Ovary (tissue), 9 donors: ENCODE data around the gene S100A5. TPM values are rescaled to one million over a fixed set of nuclear protein-coding genes. Genes with fewer than 3 reads are reported as not detected.

Source experiments
- DNase-seq, 5 donors: peaks; one replicate each; pipeline ENCODE4 v3.0.0-alpha.2; 2019 to 2020
- H3K27ac ChIP-seq, 2 donors: fragments of 200-600 bp; one replicate each; pipeline versions ENCODE4 v1.5.1 to v1.8.0; 2019 to 2022
- H3K27me3 ChIP-seq: fragments of 200-600 bp; one replicate; pipeline ENCODE4 v1.8.0; 2022
- H3K36me3 ChIP-seq: fragments of 200-600 bp; sonication (generic); one replicate; pipeline ENCODE4 v1.5.1; 2019
- H3K4me1 ChIP-seq: one replicate; pipeline ENCODE4 v1.8.1; 2013; ENCODE audit warnings: mild to moderate bottlenecking, moderate library complexity; ENCODE audit not compliant: insufficient read depth
- H3K4me3 ChIP-seq: fragments of 200-600 bp; sonication (generic); one replicate; pipeline ENCODE4 v1.5.1; 2017
- H3K9me3 ChIP-seq, 2 donors: fragments of 200-600 bp in 1 of 2; sonication (generic) in 1 of 2; one replicate each; pipeline versions ENCODE4 v1.5.1 to v1.8.1; 2013 to 2019; ENCODE audit warnings: mild to moderate bottlenecking in 1 of 2, moderate library complexity in 1 of 2
- EP300 ChIP-seq: sonication (generic); formaldehyde crosslinking; IDR thresholded peaks from one replicate; pipeline ENCODE4 v1.6.1; 2017; ENCODE audit warnings: antibody characterized with exemption
- POLR2A ChIP-seq: fragments of 450-650 bp; IDR thresholded peaks from one replicate; pipeline ENCODE4 v1.6.1; 2017; ENCODE audit warnings: antibody characterized with exemption, mild to moderate bottlenecking, moderate library complexity
- WGBS, 3 donors: extraction: QIAGEN DNeasy Blood & Tissue Kit in 1 of 3; methylation state at CpG; one replicate each; pipeline versions ENCODE4 v1.1.5 to v1.1.7; 2013 to 2017; 5-methylcytosine and 5-hydroxymethylcytosine counted together
- intact Hi-C, 4 donors: fragments of 100-400 bp; cut with DNase I; formaldehyde crosslinking; loops; one replicate each; pipeline versions ENCODE4 v1.11.0 to v1.15.1; 2022 to 2023
- polyA plus RNA-seq, 2 donors: library from polyadenylated mRNA; stranded (reverse); fragments of 200-250 nt in 1 of 2; fragments of 350-450 nt in 1 of 2; fragmentation: Illumina TruSeq in 1 of 2; extraction: RNeasy Lipid Tissue Mini Kit (QIAGEN cat#74804) in 1 of 2; gene quantifications; one replicate each; pipeline ENCODE4 v1.2.3, GENCODE V29; 2013 to 2014
- total RNA-seq, 7 donors: library from RNA; depleted of rRNA in 2 of 7; stranded (reverse); fragments of >200 nt in 2 of 7; fragmentation: NEBNext Ultra II Directional in 3 of 7; extraction: Animal tissue kit (Norgen Biotek cat#: 25700) in 3 of 7; gene quantifications; one replicate each; pipeline versions ENCODE4 v1.1.0 to v1.2.4, GENCODE V29; 2016 to 2023
- TF ChIP-seq, protein P1 (sequence below), 3 donors: fragments of 450-650 bp in 2 of 3; fragments of 200-600 bp in 1 of 3; IDR thresholded peaks; one replicate each; pipeline versions ENCODE4 v1.5.1 to v1.8.0; 2016 to 2022; ENCODE audit warnings: antibody characterized with exemption in 3 of 3, mild to moderate bottlenecking in 1 of 3
- donor health status: DM: no; HTN: no; CAD: no; lungs with moderate emphysema.
- donor health status: DM: no; HTN: no; CAD: no.
- donor health status: Bipolar disorder and iron deficiency.
- donor health status: DM: yes; HTN: yes; CAD: no.
- donor health status: DM: no; HTN: no; CAD: no.
- donor health status: DM: yes; HTN: yes; CAD: no.

The S100A5 gene
- total and polyA plus RNA-seq, 9 donors, result not detected

DNA sequence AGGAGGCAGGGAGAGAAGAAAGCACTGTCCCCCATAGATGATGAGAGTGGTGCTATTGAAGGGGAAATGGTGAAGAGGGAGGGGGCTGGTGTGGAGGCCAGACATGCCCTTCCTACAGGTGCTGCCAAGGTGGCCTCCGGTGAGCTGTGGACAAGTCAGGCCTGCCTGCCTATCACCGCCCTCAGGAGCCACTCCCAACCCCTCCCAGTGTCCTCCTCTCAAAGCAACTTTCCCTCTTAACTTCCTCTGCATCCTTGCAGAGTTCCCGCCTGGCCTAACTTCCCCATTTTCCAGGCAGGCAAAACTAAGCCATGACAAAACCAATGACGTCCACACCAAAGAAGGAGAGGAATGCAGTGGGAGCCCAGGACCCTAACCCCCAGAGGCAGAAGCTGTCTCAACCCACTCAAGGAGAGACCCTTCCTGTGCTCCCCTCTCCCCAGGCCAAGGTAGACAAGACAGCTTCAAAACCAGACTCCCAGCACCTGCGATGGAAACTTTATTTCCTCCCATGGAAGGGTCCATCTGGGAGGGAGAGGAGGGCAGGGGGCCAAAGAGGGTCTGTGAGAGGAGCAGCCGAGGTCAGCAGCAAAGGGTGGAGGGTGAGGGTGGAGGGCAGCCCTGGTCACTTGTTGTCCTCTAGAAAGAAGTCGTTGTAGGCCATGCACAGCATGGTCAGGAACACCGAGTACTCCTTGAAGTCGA is 3.9 kb downstream of the S100A5 start:
- Histone ChIP-seq H3K36me3 (no peaks in the 10 kb centered on the region), H3K4me1 (peaks cover 18% of the 10 kb centered on the region), H3K9me3 (no peaks in the 10 kb centered on the region), H3K4me3 (peak overlapping the region; percentile 56), H3K27ac (peak overlapping the region; percentile 95 to 97), H3K27me3 (no peaks in the 10 kb centered on the region)
- peak in 3 of 5 donors; percentile 34 to 47 (median 43) for DNase-seq
- TF ChIP-seq, protein P1, sequence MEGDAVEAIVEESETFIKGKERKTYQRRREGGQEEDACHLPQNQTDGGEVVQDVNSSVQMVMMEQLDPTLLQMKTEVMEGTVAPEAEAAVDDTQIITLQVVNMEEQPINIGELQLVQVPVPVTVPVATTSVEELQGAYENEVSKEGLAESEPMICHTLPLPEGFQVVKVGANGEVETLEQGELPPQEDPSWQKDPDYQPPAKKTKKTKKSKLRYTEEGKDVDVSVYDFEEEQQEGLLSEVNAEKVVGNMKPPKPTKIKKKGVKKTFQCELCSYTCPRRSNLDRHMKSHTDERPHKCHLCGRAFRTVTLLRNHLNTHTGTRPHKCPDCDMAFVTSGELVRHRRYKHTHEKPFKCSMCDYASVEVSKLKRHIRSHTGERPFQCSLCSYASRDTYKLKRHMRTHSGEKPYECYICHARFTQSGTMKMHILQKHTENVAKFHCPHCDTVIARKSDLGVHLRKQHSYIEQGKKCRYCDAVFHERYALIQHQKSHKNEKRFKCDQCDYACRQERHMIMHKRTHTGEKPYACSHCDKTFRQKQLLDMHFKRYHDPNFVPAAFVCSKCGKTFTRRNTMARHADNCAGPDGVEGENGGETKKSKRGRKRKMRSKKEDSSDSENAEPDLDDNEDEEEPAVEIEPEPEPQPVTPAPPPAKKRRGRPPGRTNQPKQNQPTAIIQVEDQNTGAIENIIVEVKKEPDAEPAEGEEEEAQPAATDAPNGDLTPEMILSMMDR (IDR thresholded peaks at IDR 0.05), result no peak
- TF ChIP-seq POLR2A (no peak), EP300 (no peak)
- intact Hi-C loops, result loop anchor here in 1 of 4 donors (1.0 kb wide), 1 partner anchor 29 kb away; no protein-coding TSS in a partner anchor
- WGBS, 3 donors, result 83 to 88% (median 87%) methylated on average over 9 of the region's 9 CpGs

DNA sequence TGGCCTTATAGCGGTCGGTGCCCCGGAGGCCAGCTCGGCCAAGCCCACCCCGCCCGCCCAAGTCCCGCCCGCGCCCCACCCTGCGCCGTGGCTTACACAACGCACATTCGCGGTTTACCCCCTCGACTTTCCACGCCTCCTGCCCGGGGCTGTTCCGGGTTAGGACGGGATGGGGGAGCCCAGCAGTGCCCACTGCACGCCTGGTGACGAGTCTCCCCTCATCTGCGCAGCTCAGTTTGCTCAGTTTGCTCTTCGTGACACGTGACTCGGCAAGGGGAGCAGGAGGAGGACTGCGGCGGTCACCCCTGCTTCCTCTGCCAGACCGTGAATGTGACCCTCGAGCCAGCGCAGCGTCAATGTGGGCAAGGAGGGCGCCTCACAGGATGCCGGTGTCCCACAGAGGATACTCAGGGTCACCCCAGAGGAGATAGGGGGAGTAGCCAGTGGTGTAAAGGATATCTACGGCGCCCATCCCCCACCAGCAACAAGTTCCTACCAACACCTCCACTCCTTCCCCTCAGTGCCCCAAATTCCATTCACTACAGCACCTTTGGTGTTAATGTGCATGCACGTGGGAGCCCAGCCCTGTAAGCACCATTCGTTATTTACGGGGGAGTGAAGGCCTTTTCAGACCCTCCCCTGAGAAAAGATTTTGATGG is 4.6 kb downstream of the S100A5 start:
- Histone ChIP-seq H3K4me1 (peaks cover 18% of the 10 kb centered on the region), H3K27ac (peak overlapping the region; percentile 95 to 97), H3K27me3 (no peaks in the 10 kb centered on the region), H3K36me3 (no peaks in the 10 kb centered on the region), H3K4me3 (peak overlapping the region; percentile 56), H3K9me3 (no peaks in the 10 kb centered on the region)
- TF ChIP-seq, protein P1 (IDR thresholded peaks at IDR 0.05), result peak in 1 of 3 donors; percentile 12
- TF ChIP-seq POLR2A (peak; percentile 78), EP300 (no peak)
- peak; percentile 83 to 89 (median 86) for DNase-seq
- intact Hi-C loops, result loop anchor here in 1 of 4 donors (1.0 kb wide), 1 partner anchor 30 kb away; no protein-coding TSS in a partner anchor
- WGBS, 3 donors, result 0 to 1% (median 0%) methylated on average over 31 to 38 of the region's 38 CpGs

DNA sequence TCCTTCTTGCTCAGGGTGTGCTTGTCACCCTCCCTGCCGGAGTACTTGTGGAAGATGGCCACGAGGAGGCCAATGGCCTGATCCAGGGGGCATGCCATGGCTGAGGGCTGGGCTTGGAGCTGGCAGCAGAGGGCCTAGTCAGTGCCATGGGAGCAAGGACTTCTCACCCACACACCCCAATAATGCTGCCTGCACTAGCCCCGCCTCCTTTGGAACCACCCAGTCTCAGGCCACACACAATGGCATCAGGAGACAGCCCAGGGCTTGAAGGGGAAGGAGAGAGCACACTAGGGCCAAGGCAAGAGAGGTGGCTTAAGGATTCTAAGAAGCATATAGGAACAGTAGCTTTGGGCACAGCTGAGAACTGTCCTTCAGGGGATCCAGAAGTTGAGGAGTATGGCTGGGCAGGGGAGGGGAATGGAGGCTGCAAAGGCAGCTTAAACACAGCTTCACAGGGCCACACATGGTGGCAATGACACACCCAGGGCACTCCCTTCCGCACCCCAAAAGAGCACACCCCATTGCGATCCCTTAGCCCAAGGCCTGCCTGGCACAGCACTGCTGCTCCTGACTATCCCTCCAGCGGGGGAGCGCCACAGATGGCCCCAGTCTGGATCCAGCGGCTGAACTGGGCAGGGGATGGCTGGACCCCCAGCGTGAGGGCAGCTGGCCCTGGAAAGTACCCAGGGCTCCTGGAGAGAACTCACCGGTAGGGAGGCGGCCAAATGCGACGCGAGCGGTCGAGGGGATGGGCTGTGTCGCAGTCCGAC is 5.3 kb downstream of the S100A5 start, which contains the start of gene S100A6:
Gene S100A6 (minus strand): TSS at position 750 of the 770 bp plus-strand sequence. CDS start 652 bp downstream, at position 98.
- WGBS, 3 donors, result 9 to 15% (median 13%) methylated on average over 14 to 18 of the region's 18 CpGs
- peak within 1 kb of the TSS; percentile 56 for H3K4me3 ChIP-seq
- peak; percentile 62 to 67 (median 63) for DNase-seq
- H3K27ac ChIP-seq, result peak within 1 kb of the TSS; percentile 95 to 97
- intact Hi-C loops, result loop anchor here in 1 of 4 donors (1.0 kb wide), 1 partner anchor 31 kb away; no protein-coding TSS in a partner anchor
- H3K27me3 ChIP-seq, result no peaks in the 10 kb centered on the region
- H3K36me3 ChIP-seq, result no peaks in the 10 kb centered on the region
- peaks cover 18% of the 10 kb centered on the region for H3K4me1 ChIP-seq
- H3K9me3 ChIP-seq, result no peaks in the 10 kb centered on the region
- TF ChIP-seq, protein P1 (IDR thresholded peaks at IDR 0.05), result no peak
- TF ChIP-seq EP300, result no peak

DNA sequence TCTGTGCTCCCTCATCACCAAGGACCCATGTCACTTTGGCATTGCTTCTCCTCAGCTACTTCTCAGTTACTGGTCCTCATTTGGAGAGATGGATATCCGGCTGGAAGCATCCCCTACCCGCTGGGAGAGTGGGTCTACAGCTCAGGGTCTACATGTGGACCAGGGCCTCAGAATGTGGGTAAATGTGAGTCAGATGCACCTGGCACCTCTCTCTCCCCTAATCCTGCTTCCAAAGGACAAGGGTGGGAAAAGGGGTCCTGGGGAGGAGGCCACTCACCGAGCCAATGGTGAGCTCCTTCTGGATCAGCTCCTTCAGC is 5.9 kb downstream of the S100A5 start:
- peaks cover 18% of the 10 kb centered on the region for H3K4me1 ChIP-seq

More for the DNA sequence above, 5.9 kb downstream of the S100A5 start:
- Histone ChIP-seq H3K27me3 (no peaks in the 10 kb centered on the region), H3K36me3 (no peaks in the 10 kb centered on the region), H3K9me3 (no peaks in the 10 kb centered on the region), H3K4me3 (peak overlapping the region; percentile 56), H3K27ac (peak overlapping the region; percentile 95 to 97)
- TF ChIP-seq POLR2A, result no peak
- TF ChIP-seq, protein P1 (IDR thresholded peaks at IDR 0.05), result no peak
- TF ChIP-seq EP300, result no peak
- 65 to 86% (median 86%) methylated on average over 3 of the region's 3 CpGs for WGBS, 3 donors
- intact Hi-C loops, result loop anchor here in 1 of 4 donors (5.0 kb wide), 1 partner anchor 132 kb away; no protein-coding TSS in a partner anchor
- peak in 1 of 5 donors; percentile 29 for DNase-seq
